Natural killer cell (primary cell): ENCODE data around the gene RBPJL. TPM values are rescaled to one million over a fixed set of nuclear protein-coding genes. Genes with fewer than 3 reads are reported as not detected.
A peak's percentile ranks its signal among the peaks of the same experiment; 100 is the strongest.

Experiments used
- ATAC-seq, 3 donors: fragments of 150-1000 bp in 2 of 3; fragments of 200-7000 bp in 1 of 3; cut with Tn5 transposase; 1 replicate in 1 of 3; 2 replicates in 2 of 3; pipeline ENCODE4 v1.10.0; 2021; ENCODE audit warnings: mild to moderate bottlenecking in 2 of 3, moderate library complexity in 2 of 3
- DNase-seq, 2 donors: peaks; one replicate each; pipeline versions ENCODE4 v3.0.0 to v3.0.0-alpha.2; 2013 to 2021; ENCODE audit warnings: mixed read lengths in 1 of 2
- H3K27ac ChIP-seq: one replicate; pipeline ENCODE4 v1.5.1; 2013; ENCODE audit warnings: mild to moderate bottlenecking, low read length
- H3K27me3 ChIP-seq: one replicate; pipeline ENCODE4 v1.6.1; 2013; ENCODE audit warnings: low read length; ENCODE audit not compliant: control insufficient read depth, insufficient read depth
- H3K36me3 ChIP-seq: one replicate; pipeline ENCODE4 v1.6.1; 2013; ENCODE audit warnings: low read length; ENCODE audit not compliant: control insufficient read depth, insufficient read depth
- H3K4me1 ChIP-seq: one replicate; pipeline ENCODE4 v1.6.1; 2013; ENCODE audit warnings: low read length; ENCODE audit not compliant: control insufficient read depth, insufficient read depth
- H3K4me3 ChIP-seq: one replicate; pipeline ENCODE4 v1.5.1; 2013; ENCODE audit warnings: low read length
- H3K9me3 ChIP-seq: one replicate; pipeline ENCODE4 v1.6.1; 2013; ENCODE audit warnings: low read length; ENCODE audit not compliant: control insufficient read depth, insufficient read depth
- H3K27ac Mint-ChIP-seq, 2 donors: one replicate each; pipeline ENCODE4 v1.8.0; 2022; ENCODE audit warnings: mild to moderate bottlenecking in 2 of 2, mixed read lengths in 2 of 2, moderate library complexity in 1 of 2
- H3K27me3 Mint-ChIP-seq, 2 donors: one replicate each; pipeline ENCODE4 v1.8.0; 2022; ENCODE audit warnings: low read depth in 2 of 2, mixed read lengths in 2 of 2
- H3K36me3 Mint-ChIP-seq: one replicate; pipeline ENCODE4 v1.8.0; 2022; ENCODE audit warnings: mixed read lengths
- H3K4me1 Mint-ChIP-seq, 2 donors: one replicate each; pipeline ENCODE4 v1.8.0; 2022; ENCODE audit warnings: mixed read lengths in 2 of 2
- H3K4me3 Mint-ChIP-seq: one replicate; pipeline ENCODE4 v1.8.0; 2022; ENCODE audit warnings: mild to moderate bottlenecking, moderate library complexity, mixed read lengths
- H3K9me3 Mint-ChIP-seq, 2 donors: one replicate each; pipeline ENCODE4 v1.8.0; 2022; ENCODE audit warnings: mixed read lengths in 2 of 2
- WGBS: methylation state at CpG from one replicate; pipeline ENCODE4 v1.1.7; 2013; ENCODE audit warnings: missing lambda C conversion rate; ENCODE audit not compliant: insufficient coverage; 5-methylcytosine and 5-hydroxymethylcytosine counted together
- intact Hi-C: fragments of 100-400 bp; cut with micrococcal nuclease; formaldehyde crosslinking; loops from one replicate; pipeline ENCODE4 v1.14.2; 2022
- total RNA-seq, 4 donors: library from RNA; stranded (reverse); fragments of 120-200 nt in 1 of 4; gene quantifications; one replicate each; pipeline versions ENCODE4 v1.2.3 to v1.2.4, GENCODE V29; 2013 to 2022
- TF ChIP-seq, protein P1 (sequence below): fragments of 200-600 bp; IDR thresholded peaks from one replicate; pipeline ENCODE4 v1.8.0; 2022; ENCODE audit warnings: antibody characterized with exemption

Gene RBPJL
- total RNA-seq, 3 donors from 2014 or later (not counting 1 experiment from before 2014, with no cell fraction given): not detected

DNA sequence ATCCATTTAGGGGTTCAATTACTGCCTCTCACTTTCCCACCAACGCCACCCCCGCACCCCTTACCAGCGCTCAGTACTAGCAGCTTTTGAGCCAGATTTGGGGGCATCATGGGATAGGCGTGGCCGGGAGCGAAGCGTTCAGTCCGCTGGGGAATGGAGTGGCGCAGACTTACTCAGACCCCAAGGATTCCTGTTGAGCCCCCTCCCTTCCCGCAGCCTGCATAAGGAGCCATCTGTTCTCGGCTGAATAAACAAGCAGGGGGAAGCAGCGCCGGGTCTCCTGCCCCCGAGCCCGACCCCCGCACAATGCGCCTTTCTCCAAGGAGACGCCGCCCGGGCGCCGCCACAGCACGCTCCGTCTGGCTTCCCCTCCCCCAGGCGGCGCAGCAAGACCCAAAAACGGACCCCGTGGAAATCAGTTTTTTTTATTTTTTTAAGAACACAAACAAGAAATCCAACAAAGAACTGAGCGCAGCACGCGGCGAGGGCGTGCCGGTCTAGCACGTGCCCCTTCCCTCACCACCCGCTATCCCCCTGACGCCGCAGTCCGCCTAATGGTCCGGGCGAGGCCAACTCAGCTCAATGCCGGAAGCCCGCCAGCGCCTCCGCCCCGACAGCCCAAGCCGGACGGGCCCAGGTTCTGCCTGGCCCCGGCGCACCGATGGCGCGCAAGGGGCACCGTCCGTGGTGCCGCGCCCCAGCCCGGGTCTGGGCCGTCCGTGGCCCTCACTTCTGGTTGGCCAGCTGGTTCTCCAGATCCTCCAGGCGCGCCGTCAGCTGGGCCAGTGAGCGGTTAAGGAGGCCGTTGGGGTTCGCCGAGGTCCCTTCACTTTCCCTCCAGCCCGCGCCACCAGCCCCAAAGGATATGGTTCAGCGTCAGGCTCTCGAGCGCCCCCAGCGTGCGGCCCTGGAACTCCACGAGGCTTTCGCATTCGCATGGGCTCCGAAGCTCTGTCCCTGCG lies 13.3 kb upstream of the RBPJL start:
- no peaks in the 10 kb centered on the region for H3K9me3 Mint-ChIP-seq
- H3K27ac Mint-ChIP-seq: no peak overlapping the region
- no peaks in the 10 kb centered on the region for H3K9me3 ChIP-seq
- H3K36me3 ChIP-seq: no peaks in the 10 kb centered on the region
- 6% methylated on average over 79 of the region's 79 CpGs for WGBS
- peak overlapping the region; percentile 23 for H3K4me3 ChIP-seq
- ATAC-seq: peak; percentile 91 to 93 (median 93)
- H3K27me3 Mint-ChIP-seq: peaks cover 25 to 41% of the 10 kb centered on the region in 2 donors
- H3K36me3 Mint-ChIP-seq: no peaks in the 10 kb centered on the region
- peaks cover 15 to 25% of the 10 kb centered on the region in 2 donors for H3K4me1 Mint-ChIP-seq
- TF ChIP-seq, protein P1, sequence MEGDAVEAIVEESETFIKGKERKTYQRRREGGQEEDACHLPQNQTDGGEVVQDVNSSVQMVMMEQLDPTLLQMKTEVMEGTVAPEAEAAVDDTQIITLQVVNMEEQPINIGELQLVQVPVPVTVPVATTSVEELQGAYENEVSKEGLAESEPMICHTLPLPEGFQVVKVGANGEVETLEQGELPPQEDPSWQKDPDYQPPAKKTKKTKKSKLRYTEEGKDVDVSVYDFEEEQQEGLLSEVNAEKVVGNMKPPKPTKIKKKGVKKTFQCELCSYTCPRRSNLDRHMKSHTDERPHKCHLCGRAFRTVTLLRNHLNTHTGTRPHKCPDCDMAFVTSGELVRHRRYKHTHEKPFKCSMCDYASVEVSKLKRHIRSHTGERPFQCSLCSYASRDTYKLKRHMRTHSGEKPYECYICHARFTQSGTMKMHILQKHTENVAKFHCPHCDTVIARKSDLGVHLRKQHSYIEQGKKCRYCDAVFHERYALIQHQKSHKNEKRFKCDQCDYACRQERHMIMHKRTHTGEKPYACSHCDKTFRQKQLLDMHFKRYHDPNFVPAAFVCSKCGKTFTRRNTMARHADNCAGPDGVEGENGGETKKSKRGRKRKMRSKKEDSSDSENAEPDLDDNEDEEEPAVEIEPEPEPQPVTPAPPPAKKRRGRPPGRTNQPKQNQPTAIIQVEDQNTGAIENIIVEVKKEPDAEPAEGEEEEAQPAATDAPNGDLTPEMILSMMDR: peak; percentile 83
- H3K27me3 ChIP-seq: peaks cover 10% of the 10 kb centered on the region
- intact Hi-C loops: loop anchor here (10.0 kb wide), 2 partner anchors 61 to 609 kb away; no protein-coding TSS in a partner anchor
- H3K4me3 Mint-ChIP-seq: peak overlapping the region; percentile 80
- peaks cover 11% of the 10 kb centered on the region for H3K4me1 ChIP-seq
- peak; percentile 75 to 83 for DNase-seq
- H3K27ac ChIP-seq: no peak overlapping the region

DNA sequence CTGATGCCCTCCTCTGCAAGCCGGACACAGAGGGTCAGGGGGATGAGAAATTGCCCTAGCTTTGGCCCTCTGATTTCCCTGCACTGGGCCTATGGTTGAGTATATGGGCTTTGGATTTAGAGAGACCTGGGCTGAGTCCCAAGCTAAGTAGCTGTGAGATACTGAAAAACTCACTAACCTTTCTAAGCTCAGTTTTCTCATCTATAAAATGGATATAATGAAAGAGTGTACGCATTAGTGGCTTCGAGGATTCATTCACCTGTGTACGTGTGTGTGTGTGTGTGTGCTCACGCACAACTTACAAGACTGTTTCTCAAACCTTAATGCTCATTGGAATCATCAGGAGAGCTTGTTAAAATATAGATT lies 12.7 kb upstream of the RBPJL start:
- Mint-ChIP-seq H3K9me3 (no peaks in the 10 kb centered on the region), H3K27ac (no peak overlapping the region), H3K4me3 (peak overlapping the region; percentile 80), H3K27me3 (peaks cover 18 to 42% of the 10 kb centered on the region in 2 donors), H3K4me1 (peaks cover 15 to 25% of the 10 kb centered on the region in 2 donors), H3K36me3 (no peaks in the 10 kb centered on the region)
- intact Hi-C loops: loop anchor here (10.0 kb wide), 2 partner anchors 61 to 609 kb away; no protein-coding TSS in a partner anchor
- Histone ChIP-seq H3K4me3 (no peak overlapping the region), H3K9me3 (no peaks in the 10 kb centered on the region), H3K27me3 (peaks cover 10% of the 10 kb centered on the region), H3K27ac (no peak overlapping the region), H3K4me1 (peaks cover 11% of the 10 kb centered on the region), H3K36me3 (no peaks in the 10 kb centered on the region)
- 63% methylated on average over 5 of the region's 5 CpGs for WGBS
- TF ChIP-seq, protein P1: peak; percentile 38
- DNase-seq (no peak), ATAC-seq (no peak)

DNA sequence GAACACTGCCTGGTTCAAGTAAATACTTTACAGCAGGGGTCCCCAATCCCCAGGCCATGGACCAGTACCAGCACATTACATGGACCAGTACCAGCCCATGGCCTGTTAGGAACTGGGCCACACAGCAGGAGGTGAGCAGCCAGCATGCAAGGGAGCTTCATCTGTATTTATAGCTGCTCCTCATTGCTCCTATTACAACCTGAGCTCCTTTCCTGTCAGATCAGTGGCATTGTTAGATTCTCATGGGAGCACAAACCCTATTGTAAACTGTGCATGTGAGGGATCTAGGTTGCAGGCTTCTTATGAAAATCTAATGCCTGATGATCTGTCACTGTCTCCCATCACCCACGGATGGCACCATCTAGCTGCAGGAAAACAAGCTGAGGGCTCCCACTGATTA lies 12.0 kb upstream of the RBPJL start:
- no peaks in the 10 kb centered on the region for H3K36me3 Mint-ChIP-seq
- no peaks in the 10 kb centered on the region for H3K9me3 ChIP-seq
- WGBS: no CpG with 5 or more reads among the region's 1 CpG
- H3K4me3 ChIP-seq: no peak overlapping the region
- H3K27me3 Mint-ChIP-seq: peaks cover 21 to 45% of the 10 kb centered on the region in 2 donors
- no peak overlapping the region for H3K27ac ChIP-seq
- H3K4me1 Mint-ChIP-seq: peaks cover 15 to 25% of the 10 kb centered on the region in 2 donors
- ATAC-seq (no peak), DNase-seq (no peak)
- intact Hi-C loops: loop anchor here (10.0 kb wide), 2 partner anchors 60 to 610 kb away; no protein-coding TSS in a partner anchor
- no peaks in the 10 kb centered on the region for H3K36me3 ChIP-seq
- no peak overlapping the region for H3K4me3 Mint-ChIP-seq
- TF ChIP-seq, protein P1: no peak
- H3K27ac Mint-ChIP-seq: no peak overlapping the region
- H3K4me1 ChIP-seq: peaks cover 11% of the 10 kb centered on the region
- no peaks in the 10 kb centered on the region for H3K9me3 Mint-ChIP-seq
- peaks cover 10% of the 10 kb centered on the region for H3K27me3 ChIP-seq
